Hepatic stellate cell (primary cell): ENCODE results near the gene SIDT1.
"Not testable (repeated sequence)": the region's sequence is repeated elsewhere in the genome, so short reads cannot be mapped to it uniquely, and the experiment has no call there.

Experiments
- DNase-seq: peaks from one replicate; pipeline ENCODE4 v3.0.0; 2011; ENCODE audit warnings: low spot score

The SIDT1 gene

DNA sequence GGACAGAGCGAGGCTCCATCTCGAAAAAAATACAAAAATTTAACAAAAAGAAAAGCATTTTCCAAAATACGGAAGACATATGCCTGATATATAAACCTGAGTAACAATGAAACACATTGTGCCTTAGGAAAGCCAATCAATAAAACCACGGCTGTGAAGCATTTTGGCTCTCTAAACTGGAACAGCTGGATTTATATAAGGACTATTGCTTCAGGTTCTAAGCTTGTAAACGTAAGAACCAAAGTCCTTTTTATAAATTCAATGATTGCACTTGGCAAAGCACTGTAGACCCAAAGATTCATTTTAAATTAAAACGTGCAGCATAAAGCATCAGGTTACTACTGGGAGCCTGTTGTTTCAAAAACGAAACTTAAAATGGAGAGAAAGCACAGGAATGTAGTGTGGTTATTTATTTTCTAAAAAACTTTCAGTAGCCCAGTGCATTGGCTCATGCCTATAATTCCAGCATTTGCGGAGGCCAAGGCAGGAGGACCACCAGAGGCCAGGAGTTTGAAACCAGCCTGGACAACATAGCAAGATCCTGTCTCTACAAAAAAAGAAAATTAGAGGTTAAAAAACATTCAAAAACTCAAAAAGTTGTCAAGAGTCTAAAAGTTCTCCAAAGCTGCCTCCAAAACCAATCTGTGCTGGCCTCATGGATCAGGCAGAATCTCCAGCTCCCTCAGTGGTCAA lies 102.6 kb downstream of the SIDT1 start:
- no peak for DNase-seq

DNA sequence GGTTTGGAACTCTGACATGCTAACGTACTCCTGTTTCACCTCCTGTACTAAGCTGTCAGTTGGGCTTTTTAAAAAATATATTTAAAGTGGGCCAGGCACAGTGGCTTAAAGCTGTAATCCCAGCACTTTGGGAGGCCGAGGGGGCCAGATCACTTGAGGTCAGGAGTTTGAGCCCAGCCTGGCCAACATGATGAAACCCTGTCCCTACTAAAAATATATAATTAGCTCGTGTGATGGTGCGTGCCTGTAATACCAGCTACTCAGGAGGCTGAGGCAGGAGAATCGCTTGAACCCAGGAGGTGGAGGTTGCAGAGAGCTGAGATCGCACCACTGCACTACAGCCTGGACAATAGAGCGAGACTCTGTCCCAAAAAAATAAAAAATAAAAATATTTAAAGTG lies 103.7 kb downstream of the SIDT1 start:
- not testable (repeated sequence) for DNase-seq

DNA sequence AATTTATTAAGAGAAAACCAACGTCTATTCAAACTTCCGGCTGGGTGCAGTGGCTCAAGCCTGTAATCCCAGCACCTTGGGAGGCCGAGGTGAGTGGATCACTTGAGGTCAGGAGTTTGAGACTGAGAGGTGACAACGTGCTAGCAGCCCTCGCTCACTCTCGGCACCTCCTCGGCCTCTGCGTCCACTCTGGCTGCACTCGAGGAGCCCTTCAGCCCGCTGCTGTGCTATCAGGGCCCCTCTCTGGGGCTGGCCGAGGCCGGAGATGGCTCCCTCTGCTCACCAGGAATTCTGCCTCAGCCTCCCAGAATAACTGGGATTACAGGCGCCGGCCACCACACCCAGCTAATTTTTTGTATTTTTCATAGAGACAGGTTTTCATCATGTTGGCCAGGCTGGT lies 105.4 kb downstream of the SIDT1 start:
- DNase-seq, result no peak

DNA sequence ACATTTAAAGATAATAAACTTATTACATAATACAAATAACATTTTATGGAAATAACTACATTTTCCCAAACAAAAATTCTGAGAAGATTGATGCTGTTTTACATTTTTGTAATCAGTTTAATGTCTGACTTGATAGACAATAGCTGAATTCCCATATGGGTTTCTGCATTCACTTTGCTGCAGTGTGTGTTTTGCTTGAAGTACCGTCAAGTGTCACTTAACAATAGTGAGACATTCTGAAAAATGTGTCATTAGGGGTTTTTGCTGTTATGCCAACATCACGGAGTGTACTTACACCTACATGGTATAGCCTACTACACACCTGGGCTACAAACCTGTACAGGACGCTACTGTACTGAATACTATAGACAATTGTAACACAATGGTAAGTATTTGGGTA lies 106.6 kb downstream of the SIDT1 start:
- DNase-seq, result no peak

DNA sequence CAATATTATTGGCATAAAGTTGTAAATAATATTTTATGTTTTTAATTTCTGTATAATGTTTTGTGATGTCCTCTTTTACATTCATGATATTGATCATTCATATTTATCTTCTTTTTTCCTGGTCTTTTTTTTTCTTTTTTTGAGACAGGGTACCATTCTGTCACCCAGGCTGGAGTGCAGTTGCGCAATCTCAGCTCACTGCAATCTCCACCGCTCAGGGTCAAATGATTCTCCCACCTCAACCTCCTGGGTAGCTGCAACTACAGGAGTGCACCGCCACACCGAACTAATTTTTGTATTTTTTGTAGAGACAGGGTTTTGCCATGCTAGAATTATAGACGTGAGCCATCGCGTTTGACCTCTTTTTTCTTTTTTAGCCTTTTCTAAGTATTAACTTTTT lies 111.2 kb downstream of the SIDT1 start:
- no peak for DNase-seq

DNA sequence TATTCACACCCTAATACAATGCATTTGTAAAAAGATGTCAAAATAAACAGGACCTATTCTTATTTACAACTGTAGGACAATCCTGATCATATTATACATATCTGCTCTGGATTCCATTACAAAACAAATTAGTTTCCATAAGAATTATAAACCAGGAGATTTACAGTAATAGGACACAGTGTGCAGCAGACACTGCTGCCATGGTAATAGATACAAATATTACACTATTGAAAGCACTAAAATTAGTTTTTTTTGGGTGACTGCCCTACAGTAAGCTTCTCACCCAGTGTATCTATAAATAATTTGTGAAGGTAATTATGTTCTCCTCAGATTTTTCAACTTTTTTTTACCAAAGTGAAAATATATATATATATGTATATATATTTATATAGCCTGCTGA lies 116.2 kb downstream of the SIDT1 start:
- no peak for DNase-seq

DNA sequence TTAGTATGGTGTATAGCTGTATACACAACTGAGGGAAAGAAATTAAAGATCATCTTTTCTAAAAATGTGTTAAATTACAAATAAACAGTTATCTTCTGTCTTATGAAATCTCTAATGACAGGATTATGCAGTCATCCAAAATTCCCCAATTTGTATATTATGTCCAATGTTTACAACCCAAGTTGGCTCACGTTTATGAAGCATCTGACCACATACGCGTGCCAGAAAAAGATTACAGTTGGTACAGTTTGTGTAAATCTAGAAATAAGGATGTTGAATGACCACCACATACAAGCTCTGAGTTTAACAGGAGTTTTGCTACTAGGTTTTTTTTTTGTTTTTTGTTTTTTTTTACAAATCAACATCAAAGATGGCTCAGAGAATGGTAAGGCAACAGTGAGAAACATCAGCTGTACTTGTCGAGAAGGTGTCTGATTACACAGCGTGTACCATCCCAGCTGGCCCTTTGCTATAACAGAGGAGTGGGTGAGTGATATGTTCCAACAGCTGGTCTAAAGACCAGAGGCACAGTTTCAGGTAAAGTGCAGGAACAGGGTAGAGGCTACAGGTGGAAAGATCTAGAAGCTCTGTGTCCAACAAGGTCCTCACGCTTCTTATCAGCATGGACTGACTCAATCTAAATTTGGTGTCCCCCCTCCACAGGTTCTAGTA lies 117.0 kb downstream of the SIDT1 start:
- no peak for DNase-seq

DNA sequence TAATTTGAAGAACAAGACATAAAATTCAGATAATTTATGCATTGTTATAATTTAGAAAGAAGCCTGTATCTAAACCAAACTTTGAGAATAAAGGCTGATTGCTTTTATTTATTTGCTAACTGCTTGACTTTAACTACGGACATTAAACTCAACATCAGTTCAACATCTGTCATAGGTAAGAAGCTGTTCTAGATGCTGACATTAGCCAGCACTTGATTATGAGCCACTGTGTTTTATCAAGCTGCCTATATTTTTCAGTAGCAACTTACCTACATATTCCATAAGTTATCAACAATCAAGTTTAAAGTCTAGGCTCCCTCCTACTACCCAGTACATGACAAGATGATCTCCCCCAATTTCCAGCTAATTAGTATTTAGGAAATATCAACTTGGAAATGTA lies 122.0 kb downstream of the SIDT1 start:
- DNase-seq, result no peak

DNA sequence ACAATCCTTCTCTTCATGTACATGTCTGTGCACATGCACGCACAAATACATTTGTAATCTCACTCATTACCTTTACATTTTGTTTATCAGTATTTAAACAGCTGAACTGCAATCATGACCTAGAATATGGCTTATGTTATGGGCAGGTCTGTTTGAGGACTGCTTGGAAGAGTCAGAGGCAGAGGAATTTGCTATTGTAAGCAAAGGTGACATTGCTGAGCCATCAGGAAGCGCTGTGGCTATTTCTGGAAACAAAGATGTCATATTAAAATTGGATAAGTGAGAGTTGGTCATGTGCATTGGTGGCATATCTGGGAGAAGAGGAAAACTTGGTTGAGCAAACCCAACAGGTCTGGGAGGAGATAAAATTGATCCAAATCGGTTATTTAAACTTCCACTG lies 122.5 kb downstream of the SIDT1 start:
- no peak for DNase-seq

DNA sequence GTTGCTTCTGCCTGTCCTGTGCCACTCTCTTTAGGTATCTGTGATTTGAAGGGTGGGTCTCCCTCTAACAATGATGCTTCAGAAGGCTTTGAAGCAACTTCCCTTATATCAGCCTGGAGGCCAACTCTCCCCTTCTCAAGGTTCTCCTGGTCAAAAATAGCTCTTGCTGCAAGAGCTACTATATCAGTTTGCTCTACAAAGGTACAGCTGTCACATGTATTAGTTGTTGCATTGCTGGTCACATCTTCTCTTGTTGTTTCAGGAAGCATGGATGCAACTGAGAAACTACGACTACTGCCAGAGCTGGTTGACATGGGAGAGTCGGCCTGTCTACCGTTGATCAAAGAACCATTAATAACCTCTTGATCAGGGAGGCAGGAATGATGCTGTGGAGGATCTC lies 125.8 kb downstream of the SIDT1 start:
- DNase-seq, result no peak

DNA sequence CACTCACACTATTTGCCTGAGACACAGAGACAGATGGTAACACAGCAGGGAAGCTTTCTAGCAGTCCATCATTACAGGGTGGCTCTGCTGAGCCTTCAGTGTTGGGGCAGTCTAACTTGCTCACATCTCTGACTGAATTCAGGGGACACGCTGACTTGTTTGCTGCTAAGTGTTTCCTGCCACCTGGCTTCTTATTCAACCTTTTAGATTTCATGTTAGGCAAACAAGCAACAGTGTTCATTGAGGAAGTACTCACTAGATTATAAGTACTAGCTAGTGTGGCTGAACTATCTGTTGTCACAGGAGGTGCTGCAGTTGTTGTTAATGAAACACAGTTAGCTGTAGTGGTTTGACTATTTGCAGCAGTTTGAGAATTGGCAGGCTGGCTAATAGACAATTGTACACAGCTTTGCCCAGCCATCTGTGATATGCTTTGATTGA lies 126.8 kb downstream of the SIDT1 start:
- no peak for DNase-seq

DNA sequence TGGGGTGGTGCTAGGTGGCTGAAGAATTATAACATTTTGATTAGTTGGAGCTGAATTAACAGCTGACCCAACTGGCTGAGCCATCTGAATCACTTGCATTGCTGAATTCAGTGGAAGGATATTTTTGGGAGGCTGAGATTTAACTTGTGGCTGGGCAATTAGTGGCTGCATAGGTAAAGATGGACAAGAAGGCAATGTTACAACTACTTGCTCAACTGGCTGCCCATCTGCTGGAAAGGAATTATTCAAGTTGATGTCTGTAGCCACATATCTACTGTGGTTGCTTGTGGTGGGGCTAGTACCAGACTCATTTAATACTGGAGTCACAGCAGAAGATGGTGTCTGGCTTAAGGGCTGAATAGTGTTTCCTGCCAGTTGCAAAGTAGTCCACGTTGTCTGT lies 127.6 kb downstream of the SIDT1 start:
- DNase-seq, result no peak

DNA sequence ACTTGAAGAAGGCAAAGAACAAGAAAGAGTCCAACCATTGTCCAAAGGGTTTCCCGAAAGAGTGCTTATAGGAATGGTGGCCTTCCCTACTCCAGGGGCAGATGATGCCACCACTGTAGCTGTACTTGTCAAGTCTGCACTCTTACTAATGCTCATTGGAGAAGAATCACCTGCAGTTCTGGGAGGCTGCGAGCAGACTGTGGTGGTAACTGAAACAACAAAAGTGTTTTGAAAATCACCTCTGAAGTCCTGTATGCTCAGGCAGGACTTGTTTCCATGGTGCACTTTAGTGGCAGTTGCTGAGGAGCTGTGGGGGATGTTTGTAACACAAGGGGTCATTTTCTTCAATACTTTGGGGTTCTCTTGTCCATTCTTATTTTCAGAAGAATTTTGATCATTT lies 128.1 kb downstream of the SIDT1 start:
- no peak for DNase-seq

DNA sequence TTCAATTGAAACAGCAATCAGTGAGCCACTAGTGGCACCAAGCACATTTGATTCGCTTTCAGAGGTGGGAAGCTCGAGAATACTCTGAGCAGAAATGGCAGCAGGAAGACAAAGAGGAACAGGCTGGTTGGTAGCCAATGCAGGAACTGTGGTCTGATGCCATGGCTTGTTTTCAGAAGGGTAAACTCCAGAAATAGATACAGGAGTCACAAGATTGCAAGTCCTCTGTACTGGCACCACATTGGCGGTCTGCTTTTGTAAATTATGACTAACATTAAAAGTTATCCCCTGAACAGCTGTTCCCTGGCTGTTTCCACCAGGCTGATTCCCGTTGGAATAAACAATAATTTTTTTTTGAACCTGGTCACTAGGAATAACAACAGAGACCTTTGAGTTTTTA lies 128.5 kb downstream of the SIDT1 start:
- DNase-seq, result no peak

DNA sequence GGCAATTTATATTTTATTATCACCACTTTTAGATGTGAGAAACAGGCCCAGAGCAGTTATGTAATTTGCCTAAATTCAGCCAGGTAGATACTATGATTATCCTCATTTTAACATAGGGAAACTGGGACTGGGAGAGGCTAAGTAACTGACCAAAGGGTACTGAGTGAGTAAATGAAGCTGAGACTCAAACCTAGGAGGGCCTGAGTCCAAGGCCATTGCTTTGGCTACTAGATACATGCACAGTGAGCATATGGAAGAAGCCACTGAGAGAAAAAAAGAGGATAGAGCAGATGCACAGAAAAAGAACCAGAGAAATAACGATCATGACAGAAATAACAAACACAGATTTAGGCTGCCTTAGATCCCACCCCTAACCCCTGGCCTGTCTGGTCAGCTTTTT lies 130.5 kb downstream of the SIDT1 start:
- no peak for DNase-seq

DNA sequence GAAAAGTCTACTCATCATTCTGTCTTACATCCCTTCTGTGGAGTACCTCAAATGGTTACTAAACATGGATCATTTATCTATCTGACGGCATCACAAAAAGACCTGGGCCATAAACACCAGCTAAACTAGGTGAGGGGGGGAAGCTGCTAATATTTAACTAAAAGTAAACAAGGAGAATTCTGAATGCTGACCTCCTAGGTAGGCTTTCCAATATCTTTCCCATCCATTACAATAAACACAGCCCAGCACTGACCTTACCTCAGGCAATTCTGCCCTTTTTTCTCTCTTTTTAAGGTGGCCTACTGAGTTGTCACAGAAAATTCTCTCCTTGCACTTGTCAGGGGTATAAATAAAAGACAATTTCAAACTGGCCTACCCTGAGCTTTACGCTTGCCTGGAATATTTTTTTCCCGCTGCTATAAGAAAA lies 131.0 kb downstream of the SIDT1 start:
- no peak for DNase-seq

DNA sequence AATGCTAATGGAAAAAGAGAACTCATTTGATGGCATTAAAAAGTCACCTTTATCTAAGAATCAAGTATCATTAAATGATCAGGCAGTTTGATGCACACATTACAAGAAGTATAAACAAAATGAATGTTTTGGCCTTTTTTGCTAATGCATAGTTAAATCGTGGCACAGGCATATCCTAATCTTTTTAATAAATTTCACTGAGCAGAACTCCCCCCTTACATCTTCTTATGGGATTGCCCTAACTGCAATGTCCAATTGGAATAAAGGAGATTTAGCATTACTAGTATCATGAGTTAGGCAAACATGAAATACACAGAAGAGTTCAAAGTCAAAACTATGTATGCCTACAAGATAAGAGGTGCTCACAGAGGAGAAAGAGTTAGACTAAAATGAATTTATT lies 131.4 kb downstream of the SIDT1 start:
- no peak for DNase-seq

DNA sequence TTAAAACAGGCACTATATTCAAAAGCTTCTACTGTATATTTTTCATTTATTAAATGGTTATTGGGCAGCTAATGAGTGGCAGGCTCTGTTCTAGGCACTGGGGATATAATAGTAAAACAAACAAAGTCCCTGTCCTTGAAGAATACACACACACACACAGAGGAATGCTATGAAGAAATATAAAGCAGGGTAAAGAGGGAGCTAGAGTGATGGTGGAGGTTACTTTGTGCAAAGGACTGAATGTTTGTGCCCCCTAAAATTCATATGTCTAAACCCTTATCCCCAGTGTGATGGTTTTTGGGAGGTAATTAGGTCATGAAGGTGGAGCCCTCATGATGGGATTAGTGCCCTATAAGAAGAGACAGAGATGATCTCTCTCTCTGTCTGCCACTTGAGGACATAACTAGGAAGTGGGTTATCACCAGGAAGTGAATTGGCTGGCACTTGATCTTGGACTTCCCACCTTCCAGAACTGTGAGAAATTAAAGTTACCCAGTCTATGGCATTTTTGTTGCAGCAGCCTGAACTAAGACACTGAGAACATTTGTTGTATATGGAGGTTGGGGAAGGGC lies 132.3 kb downstream of the SIDT1 start:
- DNase-seq, result no peak

DNA sequence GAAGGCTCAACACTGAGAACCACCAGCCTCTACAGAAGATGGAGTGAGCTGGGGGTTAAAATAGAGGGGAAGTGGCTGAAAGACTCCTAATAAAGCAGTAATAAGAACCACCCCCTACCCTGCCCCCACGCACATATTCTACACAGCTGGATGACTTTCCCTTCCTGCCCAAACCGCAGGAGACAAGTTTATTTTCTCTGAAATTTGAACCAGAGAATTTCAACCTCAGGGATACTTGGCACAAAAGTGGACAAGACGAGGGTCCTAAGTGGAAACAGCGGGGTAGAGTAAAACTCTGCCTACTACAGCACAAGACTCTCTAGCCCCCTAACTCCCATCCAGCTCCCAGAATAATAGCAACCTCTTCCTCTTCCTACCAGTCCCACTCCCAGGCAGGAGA lies 135.7 kb downstream of the SIDT1 start:
- no peak for DNase-seq

DNA sequence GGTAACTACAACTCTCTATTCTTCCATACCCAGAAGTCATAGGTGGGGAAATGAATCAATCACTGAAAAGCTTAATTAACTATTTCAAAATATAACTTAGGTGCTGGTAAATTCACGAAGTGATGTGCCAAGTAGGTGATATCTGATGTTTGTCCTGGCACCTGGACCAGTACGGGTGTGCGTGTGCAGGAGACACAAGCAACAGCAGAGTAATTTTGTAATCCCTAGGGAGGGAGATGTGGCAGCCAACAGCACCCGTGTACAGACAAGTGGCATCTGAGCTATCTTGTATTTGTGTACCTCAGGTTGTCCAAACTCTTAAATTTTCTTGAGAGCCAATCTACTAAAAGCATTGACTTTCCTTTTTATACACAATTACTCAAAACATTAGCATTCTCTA lies 141.2 kb downstream of the SIDT1 start:
- no peak for DNase-seq

DNA sequence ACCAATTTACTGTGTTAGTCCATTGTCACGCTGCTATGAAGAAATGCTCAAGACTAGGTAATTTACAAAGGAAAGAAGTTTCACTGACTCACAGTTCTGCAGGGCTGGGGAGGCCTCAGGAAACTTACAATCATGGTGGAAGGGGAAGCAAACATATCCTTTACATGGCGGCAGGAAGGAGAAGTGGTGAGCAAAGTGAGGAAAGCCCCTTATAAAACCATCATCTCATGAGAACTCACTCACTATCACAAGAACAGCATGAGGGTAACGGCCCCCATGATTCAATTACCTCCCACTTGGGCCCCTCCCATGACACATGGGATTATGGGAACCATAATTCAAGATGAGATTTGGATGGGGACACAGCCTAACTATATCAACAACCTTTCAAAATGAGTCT lies 143.9 kb downstream of the SIDT1 start:
- no peak for DNase-seq

DNA sequence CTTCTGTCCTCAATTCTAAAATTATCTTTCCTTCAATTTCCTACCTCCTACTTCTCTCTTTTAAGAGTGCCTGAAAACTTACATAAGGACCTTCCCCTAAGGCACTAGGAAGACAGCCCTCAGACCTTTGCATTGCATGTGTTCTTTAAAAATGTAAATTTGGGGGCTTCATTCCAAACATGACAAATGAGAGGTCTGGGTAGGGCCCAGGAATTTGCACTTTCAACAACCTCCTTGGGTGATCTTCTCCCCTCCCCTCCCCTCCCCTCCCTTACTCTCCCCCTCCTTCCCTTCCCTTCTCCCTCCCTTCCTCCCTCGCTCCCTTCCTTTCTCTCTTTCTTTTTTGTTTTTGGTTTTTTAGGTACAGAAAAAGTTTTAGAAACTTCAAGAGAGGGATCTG lies 145.4 kb downstream of the SIDT1 start:
- DNase-seq, result no peak

DNA sequence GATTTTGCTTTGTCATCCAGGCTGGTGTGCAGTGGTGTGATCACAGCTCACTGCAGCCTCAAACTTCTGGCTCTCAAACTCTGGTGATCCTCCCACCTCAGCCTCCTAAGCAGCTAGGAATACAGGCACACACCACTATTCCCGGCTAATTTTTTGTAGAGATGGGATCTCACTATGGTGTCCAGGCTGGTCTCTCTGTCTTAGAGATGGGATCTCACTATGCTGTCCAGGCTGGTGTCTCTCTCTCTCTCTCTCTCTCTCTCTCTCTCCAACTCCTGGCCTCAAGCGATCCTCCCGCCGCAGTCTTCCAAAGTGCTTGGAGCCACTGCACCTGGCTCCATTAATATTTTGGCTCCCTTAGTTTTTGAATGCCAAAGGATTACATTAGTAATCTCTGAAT lies 146.4 kb downstream of the SIDT1 start:
- DNase-seq, result no peak
